HEK293T (cell line): ENCODE data around the gene TEC.

Source experiments
- CTCF ChIA-PET: fragments of 350-600 bp; formaldehyde crosslinking; extraction: SDS; loops from one replicate; lab custom pipeline; 2021; ENCODE audit warnings: antibody characterized with exemption, inconsistent platforms; lab: Yijun Ruan, JAX
- POLR2A ChIA-PET: fragments of 350-600 bp; formaldehyde crosslinking; extraction: SDS; loops from one replicate; lab custom pipeline; 2020; ENCODE audit warnings: antibody characterized with exemption, inconsistent platforms; lab: Yijun Ruan, JAX
- DNase-seq: peaks from one replicate; pipeline ENCODE4 v3.0.0; 2012; ENCODE audit warnings: mixed read lengths; ENCODE audit errors: extremely low spot score
- ARNT ChIP-seq: fragments of 450-650 bp; IDR thresholded peaks from 2 replicates; pipeline ENCODE4 v1.6.1; 2017; ENCODE audit warnings: mild to moderate bottlenecking
- BHLHE40 ChIP-seq: fragments of 450-650 bp; IDR thresholded peaks from 2 replicates; pipeline ENCODE4 v1.6.1; 2016; ENCODE audit warnings: mild to moderate bottlenecking, moderate library complexity, borderline replicate concordance
- CTBP1 ChIP-seq: fragments of 450-650 bp; IDR thresholded peaks from 2 replicates; pipeline ENCODE4 v1.6.1; 2016; ENCODE audit warnings: borderline replicate concordance
- ELF4 ChIP-seq: fragments of 450-650 bp; IDR thresholded peaks from 2 replicates; pipeline ENCODE4 v1.6.1; 2017; ENCODE audit warnings: antibody characterized with exemption
- FOXA1 ChIP-seq: fragments of 450-650 bp; IDR thresholded peaks from 2 replicates; pipeline ENCODE4 v1.6.1; 2016; ENCODE audit warnings: mild to moderate bottlenecking
- FOXK2 ChIP-seq: fragments of 450-650 bp; IDR thresholded peaks from 2 replicates; pipeline ENCODE4 v1.6.1; 2016; ENCODE audit warnings: mild to moderate bottlenecking
- FOXM1 ChIP-seq: fragments of 450-650 bp; IDR thresholded peaks from 2 replicates; pipeline ENCODE4 v1.6.1; 2017; ENCODE audit warnings: mild to moderate bottlenecking, borderline replicate concordance
- HDGF ChIP-seq: fragments of 450-650 bp; IDR thresholded peaks from 2 replicates; pipeline ENCODE4 v1.6.1; 2017; ENCODE audit warnings: antibody characterized with exemption, borderline replicate concordance
- L3MBTL2 ChIP-seq: fragments of 450-650 bp; conservative IDR thresholded peaks from 2 replicates; pipeline ENCODE4 v1.6.1; 2016; ENCODE audit warnings: mild to moderate bottlenecking
- LEF1 ChIP-seq: fragments of 450-650 bp; IDR thresholded peaks from 2 replicates; pipeline ENCODE4 v1.6.1; 2017; ENCODE audit warnings: mild to moderate bottlenecking, borderline replicate concordance
- NFRKB ChIP-seq: fragments of 450-650 bp; IDR thresholded peaks from 2 replicates; pipeline ENCODE4 v1.6.1; 2016; ENCODE audit warnings: mild to moderate bottlenecking, moderate library complexity
- PKNOX1 ChIP-seq: fragments of 450-650 bp; IDR thresholded peaks from 2 replicates; pipeline ENCODE4 v1.6.1; 2016
- SP1 ChIP-seq: fragments of 450-650 bp; IDR thresholded peaks from 2 replicates; pipeline ENCODE4 v1.6.1; 2017
- SUZ12 ChIP-seq: fragments of 450-650 bp; IDR thresholded peaks from 2 replicates; pipeline ENCODE4 v1.6.1; 2016; ENCODE audit warnings: mild to moderate bottlenecking
- TARDBP ChIP-seq: fragments of 450-650 bp; IDR thresholded peaks from 2 replicates; pipeline ENCODE4 v1.6.1; 2016
- ZNF384 ChIP-seq: fragments of 450-650 bp; IDR thresholded peaks from 2 replicates; pipeline ENCODE4 v1.6.1; 2016

The TEC gene

DNA sequence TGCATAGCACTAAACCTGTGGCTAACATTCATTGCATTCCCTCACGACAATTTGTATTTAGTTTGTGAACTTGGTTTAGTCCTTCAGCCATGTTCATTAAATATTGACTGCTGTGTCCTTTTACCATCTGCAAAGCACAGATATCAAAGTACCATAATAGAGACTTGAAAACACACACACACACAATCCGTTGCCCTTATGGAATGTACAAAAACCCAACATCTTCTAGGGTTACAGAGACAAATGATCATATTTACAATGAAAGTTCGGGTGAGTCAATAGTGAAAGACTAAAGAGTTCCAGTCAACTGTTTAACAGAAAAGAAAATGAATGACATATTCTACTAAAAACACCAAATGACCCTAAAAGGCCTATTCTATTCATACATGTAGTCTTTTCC, 84.8 kb downstream of the TEC start:
- CTCF ChIA-PET = no interaction called here

DNA sequence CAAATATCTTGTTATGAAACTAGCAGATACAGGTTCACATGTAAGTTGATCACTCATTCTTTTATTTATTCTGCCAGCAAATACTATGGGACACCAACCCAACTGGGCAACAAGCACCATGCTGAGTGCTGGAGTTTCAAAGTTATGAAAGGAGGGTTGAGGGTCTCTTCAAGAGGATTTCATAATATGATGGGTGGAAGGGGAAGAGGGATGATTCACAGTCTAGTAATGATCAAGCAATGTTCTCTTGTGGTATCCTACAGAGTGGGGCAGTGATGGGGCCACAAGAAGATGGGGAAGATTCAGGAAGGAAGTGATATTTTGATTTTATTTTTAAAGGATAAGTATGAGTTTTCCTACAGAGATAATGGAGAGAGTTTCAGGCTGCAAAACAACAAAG, 89.4 kb downstream of the TEC start:
- CTCF ChIA-PET = interaction anchor here (0.6 kb wide), 1 partner anchor 319 kb away, joined by 3 read pairs; no protein-coding TSS in a partner anchor
- TF ChIP-seq NFRKB = no peak
- TF ChIP-seq BHLHE40 = no peak
- no peak for TF ChIP-seq LEF1
- no peak for TF ChIP-seq ELF4
- TF ChIP-seq SP1 = no peak
- no peak for TF ChIP-seq FOXK2
- no peak for TF ChIP-seq PKNOX1
- no peak for TF ChIP-seq L3MBTL2
- TF ChIP-seq SUZ12 = no peak
- TF ChIP-seq TARDBP = no peak
- TF ChIP-seq CTBP1 = no peak
- POLR2A ChIA-PET = no interaction called here
- no peak for DNase-seq

More for the DNA sequence above, 84.8 kb downstream of the TEC start:
- no peak for TF ChIP-seq SUZ12
- no peak for TF ChIP-seq HDGF
- DNase-seq = no peak
- POLR2A ChIA-PET = no interaction called here

GRCh38 chr4:48178931-48179330, 90.7 kb downstream of the TEC start:
- no peak for TF ChIP-seq SP1
- TF ChIP-seq BHLHE40 = no peak
- TF ChIP-seq FOXM1 = no peak
- TF ChIP-seq L3MBTL2 = no peak
- no peak for TF ChIP-seq PKNOX1
- TF ChIP-seq ARNT = no peak
- no peak for TF ChIP-seq SUZ12
- no peak for TF ChIP-seq LEF1
- no peak for TF ChIP-seq FOXA1
- TF ChIP-seq CTBP1 = no peak
- TF ChIP-seq ZNF384 = no peak
- TF ChIP-seq ELF4 = no peak
- TF ChIP-seq NFRKB = no peak
- ChIA-PET CTCF (interaction anchor here (0.5 kb wide), 1 partner anchor 286 kb away, joined by 3 read pairs; no protein-coding TSS in a partner anchor), POLR2A (no interaction called here)
- no peak for DNase-seq

GRCh38 chr4:48175806-48176205, 93.8 kb downstream of the TEC start:
- DNase-seq = no peak
- CTCF ChIA-PET = no interaction called here
- POLR2A ChIA-PET = no interaction called here
- TF ChIP-seq PKNOX1 = no peak
- TF ChIP-seq CTBP1 = no peak
- TF ChIP-seq TARDBP = no peak
- TF ChIP-seq BHLHE40 = no peak
- no peak for TF ChIP-seq FOXA1
- TF ChIP-seq ZNF384 = no peak

DNA sequence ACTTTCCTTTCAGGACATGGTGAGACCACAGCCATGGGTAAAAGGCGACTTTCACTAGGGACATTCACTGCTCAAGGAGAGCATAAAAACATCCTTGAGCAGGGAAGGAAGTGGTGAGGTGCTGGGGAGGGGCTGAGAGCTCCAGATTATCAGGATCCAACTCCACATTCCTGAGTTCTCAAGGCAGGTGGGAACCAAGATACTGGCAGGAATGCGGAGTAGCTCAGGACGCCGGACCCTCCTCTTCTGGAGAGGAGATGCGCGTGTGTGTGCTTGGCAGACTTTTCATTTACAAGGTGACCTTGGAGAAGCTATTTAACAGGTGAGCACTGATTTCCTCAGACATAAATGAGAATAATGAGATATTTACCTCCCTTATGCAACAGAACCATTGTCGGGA, 94.3 kb downstream of the TEC start:
- ChIA-PET CTCF (no interaction called here), POLR2A (no interaction called here)
- TF ChIP-seq ELF4 (no peak), ZNF384 (no peak), BHLHE40 (no peak), ARNT (no peak), SUZ12 (no peak), SP1 (no peak), PKNOX1 (no peak), NFRKB (no peak), FOXA1 (no peak), LEF1 (no peak), L3MBTL2 (no peak), FOXK2 (no peak), FOXM1 (no peak), CTBP1 (no peak), HDGF (no peak), TARDBP (no peak)
- DNase-seq = no peak

DNA sequence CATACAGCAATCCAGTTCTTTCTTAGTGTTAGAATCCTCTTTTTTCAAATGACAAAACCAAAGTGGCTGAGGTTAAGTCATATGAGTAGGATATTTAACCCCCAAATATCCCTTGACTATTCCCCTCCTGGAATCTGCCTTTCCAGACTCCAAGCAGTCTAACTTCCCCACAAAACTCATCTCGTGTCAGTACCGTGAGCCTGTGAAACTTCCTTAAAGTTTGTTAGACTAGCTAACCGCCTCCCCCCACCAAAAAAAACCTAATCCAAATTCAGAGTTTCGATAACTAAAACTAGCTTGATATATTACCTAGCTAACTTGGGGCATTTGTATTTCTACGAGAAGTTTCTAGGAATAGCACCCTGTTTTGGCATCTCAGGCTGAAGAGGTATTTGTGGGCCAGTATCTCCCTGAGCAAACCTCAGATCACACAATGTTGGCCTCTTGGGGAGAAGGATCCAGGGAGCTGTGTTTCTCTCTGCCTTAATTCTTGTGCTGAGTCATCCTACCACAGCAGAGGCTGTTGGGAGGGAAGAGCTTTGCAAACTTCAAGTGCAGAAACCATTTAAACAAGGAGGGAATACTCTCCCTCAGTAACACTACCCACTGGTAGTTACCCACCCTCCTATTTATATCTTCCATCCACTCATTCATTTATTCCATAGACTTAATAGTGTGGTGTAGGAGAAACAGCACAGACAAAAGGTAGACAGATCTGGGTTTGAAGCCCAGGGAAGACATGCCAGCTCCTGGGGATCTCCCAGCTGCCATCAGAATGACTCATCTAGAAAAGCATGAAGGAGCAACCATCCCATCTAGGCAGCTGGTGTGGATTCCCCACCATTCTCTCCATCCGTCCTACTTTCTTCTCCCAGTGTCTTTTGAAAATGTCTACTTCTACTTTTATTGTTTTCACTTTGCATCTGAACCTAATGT, 96.3 kb downstream of the TEC start:
- ChIA-PET CTCF (no interaction called here), POLR2A (no interaction called here)
- no peak for DNase-seq
- TF ChIP-seq TARDBP (no peak), L3MBTL2 (no peak)
